Ishikawa (cell line): ENCODE data around the gene TEAD1.
A peak's percentile ranks its signal among the peaks of the same experiment; 100 is the strongest.

ENCODE experiments used
- CEBPB ChIP-seq: IDR thresholded peaks from 2 replicates; pipeline ENCODE4 v1.6.1; 2012
- CREB1 ChIP-seq: IDR thresholded peaks from 2 replicates; pipeline ENCODE4 v1.6.1; 2012; ENCODE audit warnings: low read depth
- EGR1 ChIP-seq: IDR thresholded peaks from 2 replicates; pipeline ENCODE4 v1.6.1; 2012
- EP300 ChIP-seq: IDR thresholded peaks from 2 replicates; pipeline ENCODE4 v1.6.1; 2012; ENCODE audit warnings: borderline replicate concordance
- FOXM1 ChIP-seq: IDR thresholded peaks from 2 replicates; pipeline ENCODE4 v1.6.1; 2012; ENCODE audit warnings: low read depth, borderline replicate concordance
- NFIC ChIP-seq: IDR thresholded peaks from 2 replicates; pipeline ENCODE4 v1.6.1; 2012
- RAD21 ChIP-seq: IDR thresholded peaks from 2 replicates; pipeline ENCODE4 v1.6.1; 2012; ENCODE audit warnings: low read depth
- TAF1 ChIP-seq: IDR thresholded peaks from 2 replicates; pipeline ENCODE4 v1.6.1; 2012; ENCODE audit warnings: low read depth, mild to moderate bottlenecking
- TCF12 ChIP-seq: IDR thresholded peaks from 2 replicates; pipeline ENCODE4 v1.6.1; 2012; ENCODE audit warnings: low read depth
- TEAD4 ChIP-seq: IDR thresholded peaks from 2 replicates; pipeline ENCODE4 v1.6.1; 2012
- YY1 ChIP-seq: IDR thresholded peaks from 2 replicates; pipeline ENCODE4 v1.6.1; 2012; ENCODE audit warnings: low read depth
- ZBTB7A ChIP-seq: IDR thresholded peaks from 2 replicates; pipeline ENCODE4 v1.6.1; 2012; ENCODE audit warnings: low read depth
- TF ChIP-seq, protein P1 (sequence below): IDR thresholded peaks from 2 replicates; pipeline ENCODE4 v1.6.1; 2012; ENCODE audit warnings: low read depth, mild to moderate bottlenecking
- TF ChIP-seq, protein P2 (sequence below): IDR thresholded peaks from 2 replicates; pipeline ENCODE4 v1.6.1; 2012
- TF ChIP-seq, protein P3 (sequence below): IDR thresholded peaks from 2 replicates; pipeline ENCODE4 v1.6.1; 2012

TEAD1 gene

DNA sequence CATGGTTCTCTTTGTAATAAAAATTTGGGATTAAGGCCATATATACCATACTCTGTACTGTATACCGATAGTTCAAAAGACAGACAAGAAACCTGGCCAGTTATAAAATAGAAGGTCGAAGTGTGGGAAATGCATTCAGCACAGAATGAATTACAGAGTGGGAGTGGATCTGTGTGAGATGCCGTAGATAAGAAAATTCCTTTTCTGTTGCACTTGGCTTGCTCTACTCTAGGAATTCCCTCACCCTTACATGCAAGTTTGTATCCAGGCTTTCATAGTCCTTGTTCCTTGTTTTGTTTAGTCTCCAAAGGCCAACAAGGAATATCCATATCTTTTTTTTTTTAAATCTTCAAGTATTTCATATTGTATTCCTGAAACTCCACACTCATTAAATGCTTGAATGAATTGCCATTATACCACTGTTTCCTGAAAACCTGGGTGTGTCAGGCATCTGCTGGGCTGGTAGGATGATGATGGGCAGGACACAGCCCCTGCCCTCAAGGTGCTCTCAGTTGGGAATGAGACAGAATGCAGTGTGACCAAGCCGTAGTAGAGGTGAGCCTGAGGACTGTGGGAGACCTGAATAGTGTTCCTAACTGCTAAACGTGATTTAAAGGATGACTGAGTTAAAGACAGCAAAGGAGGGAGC, 53.5 kb downstream of the TEAD1 start:
- no peak for TF ChIP-seq EGR1
- TF ChIP-seq ZBTB7A, result no peak
- TF ChIP-seq TCF12, result peak; percentile 59
- TF ChIP-seq, protein P1, sequence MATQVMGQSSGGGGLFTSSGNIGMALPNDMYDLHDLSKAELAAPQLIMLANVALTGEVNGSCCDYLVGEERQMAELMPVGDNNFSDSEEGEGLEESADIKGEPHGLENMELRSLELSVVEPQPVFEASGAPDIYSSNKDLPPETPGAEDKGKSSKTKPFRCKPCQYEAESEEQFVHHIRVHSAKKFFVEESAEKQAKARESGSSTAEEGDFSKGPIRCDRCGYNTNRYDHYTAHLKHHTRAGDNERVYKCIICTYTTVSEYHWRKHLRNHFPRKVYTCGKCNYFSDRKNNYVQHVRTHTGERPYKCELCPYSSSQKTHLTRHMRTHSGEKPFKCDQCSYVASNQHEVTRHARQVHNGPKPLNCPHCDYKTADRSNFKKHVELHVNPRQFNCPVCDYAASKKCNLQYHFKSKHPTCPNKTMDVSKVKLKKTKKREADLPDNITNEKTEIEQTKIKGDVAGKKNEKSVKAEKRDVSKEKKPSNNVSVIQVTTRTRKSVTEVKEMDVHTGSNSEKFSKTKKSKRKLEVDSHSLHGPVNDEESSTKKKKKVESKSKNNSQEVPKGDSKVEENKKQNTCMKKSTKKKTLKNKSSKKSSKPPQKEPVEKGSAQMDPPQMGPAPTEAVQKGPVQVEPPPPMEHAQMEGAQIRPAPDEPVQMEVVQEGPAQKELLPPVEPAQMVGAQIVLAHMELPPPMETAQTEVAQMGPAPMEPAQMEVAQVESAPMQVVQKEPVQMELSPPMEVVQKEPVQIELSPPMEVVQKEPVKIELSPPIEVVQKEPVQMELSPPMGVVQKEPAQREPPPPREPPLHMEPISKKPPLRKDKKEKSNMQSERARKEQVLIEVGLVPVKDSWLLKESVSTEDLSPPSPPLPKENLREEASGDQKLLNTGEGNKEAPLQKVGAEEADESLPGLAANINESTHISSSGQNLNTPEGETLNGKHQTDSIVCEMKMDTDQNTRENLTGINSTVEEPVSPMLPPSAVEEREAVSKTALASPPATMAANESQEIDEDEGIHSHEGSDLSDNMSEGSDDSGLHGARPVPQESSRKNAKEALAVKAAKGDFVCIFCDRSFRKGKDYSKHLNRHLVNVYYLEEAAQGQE, result no peak
- no peak for TF ChIP-seq YY1
- TF ChIP-seq FOXM1, result peak; percentile 25; the same call in 1 of the 2 replicates
- TF ChIP-seq, protein P2, sequence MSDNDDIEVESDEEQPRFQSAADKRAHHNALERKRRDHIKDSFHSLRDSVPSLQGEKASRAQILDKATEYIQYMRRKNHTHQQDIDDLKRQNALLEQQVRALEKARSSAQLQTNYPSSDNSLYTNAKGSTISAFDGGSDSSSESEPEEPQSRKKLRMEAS, result no peak
- TF ChIP-seq CEBPB, result no peak
- TF ChIP-seq RAD21, result no peak
- no peak for TF ChIP-seq CREB1
- TF ChIP-seq NFIC, result 0 out of 2 replicates have a peak, but pooled peaks have one; percentile 39
- peak; percentile 49; the same call in 1 of the 2 replicates for TF ChIP-seq EP300
- TF ChIP-seq, protein P3, sequence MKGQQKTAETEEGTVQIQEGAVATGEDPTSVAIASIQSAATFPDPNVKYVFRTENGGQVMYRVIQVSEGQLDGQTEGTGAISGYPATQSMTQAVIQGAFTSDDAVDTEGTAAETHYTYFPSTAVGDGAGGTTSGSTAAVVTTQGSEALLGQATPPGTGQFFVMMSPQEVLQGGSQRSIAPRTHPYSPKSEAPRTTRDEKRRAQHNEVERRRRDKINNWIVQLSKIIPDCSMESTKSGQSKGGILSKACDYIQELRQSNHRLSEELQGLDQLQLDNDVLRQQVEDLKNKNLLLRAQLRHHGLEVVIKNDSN, result 0 out of 2 replicates have a peak, but pooled peaks have one; percentile 20
- no peak; the same call in 1 of the 2 replicates for TF ChIP-seq TEAD4

DNA sequence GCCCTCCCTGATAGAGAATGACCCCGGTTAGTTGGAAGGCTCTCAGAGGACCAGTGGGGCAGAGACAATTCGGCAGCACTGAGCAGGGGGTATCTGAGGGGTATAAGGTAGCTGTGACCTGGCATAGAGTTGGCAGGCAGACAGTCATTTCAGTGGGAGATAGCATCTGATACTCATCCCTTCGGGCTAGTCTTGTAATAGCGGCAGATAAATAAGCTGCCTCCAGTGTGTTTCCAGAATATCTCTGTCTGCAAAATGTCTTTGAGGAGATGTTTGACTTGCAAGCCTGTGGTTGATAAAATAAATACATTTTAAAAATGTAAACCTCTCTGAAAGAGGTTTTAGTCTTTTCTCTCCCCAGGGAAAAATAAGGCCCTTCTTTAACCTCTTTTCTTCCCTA, 54.2 kb downstream of the TEAD1 start:
- TF ChIP-seq EGR1 (no peak), CREB1 (no peak), FOXM1 (no peak), YY1 (no peak), ZBTB7A (no peak), TAF1 (no peak), TEAD4 (no peak), CEBPB (no peak), NFIC (no peak), EP300 (no peak), RAD21 (no peak), TCF12 (no peak)
- TF ChIP-seq, protein P3, result no peak
- TF ChIP-seq, protein P2, result no peak
- TF ChIP-seq, protein P1, result no peak

DNA sequence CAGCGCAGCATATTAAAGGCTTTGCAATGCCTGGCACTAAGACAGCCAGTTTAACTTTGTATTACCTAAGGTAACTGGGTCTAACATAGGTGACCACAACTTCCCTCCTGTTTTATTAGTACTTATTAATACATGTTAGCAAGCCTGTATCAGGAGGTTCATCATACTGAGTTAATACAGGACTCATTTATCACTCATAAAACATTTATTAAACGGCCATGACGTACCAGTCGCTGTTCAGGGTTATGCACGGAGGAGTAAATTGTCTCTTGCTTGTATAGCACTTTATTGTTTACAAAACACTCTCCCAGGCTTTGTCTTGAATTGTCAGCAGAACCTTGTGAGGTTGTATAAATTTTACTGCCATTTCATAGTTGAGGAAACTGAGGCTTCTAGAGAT, 55.7 kb downstream of the TEAD1 start:
- no peak for TF ChIP-seq TEAD4
- TF ChIP-seq, protein P3, result no peak
- TF ChIP-seq RAD21, result no peak

DNA sequence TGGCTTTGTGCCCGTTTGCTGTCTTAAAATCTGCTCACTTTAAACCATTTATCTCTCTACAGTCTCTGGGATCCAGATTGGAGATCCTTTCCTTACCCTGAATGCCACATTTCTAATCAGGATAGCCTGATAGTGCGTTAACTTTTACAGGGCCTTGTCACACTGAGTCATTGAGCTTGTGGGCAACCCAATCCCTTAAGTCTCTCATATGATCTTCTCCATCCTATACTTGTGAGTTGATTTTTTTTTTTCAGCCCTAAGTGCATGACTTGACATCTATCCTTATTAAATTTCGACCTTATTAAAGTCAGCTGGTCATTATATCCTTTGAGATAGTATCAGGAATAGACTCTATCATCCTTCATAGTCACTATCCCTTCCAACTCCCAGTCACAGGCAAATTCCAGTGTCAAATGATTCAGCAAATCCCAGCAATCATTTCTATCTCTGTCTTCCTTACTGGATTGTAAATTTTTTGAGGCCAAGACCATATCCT, 57.7 kb downstream of the TEAD1 start:
- TF ChIP-seq FOXM1, result no peak
- TF ChIP-seq TEAD4, result no peak
- TF ChIP-seq EGR1, result no peak
- TF ChIP-seq, protein P3, result no peak
- no peak for TF ChIP-seq TAF1
- no peak for TF ChIP-seq YY1
- TF ChIP-seq CREB1, result no peak
- TF ChIP-seq RAD21, result no peak
- no peak for TF ChIP-seq NFIC
- TF ChIP-seq TCF12, result no peak
- TF ChIP-seq EP300, result no peak
- TF ChIP-seq, protein P1, result no peak
- TF ChIP-seq, protein P2, result no peak
- TF ChIP-seq ZBTB7A, result no peak
